ENCODE data around the gene ACMSD. TPM values are rescaled to one million over a fixed set of nuclear protein-coding genes. Genes with fewer than 3 reads are reported as not detected.
"Not testable (repeated sequence)": the region's sequence is repeated elsewhere in the genome, so short reads cannot be mapped to it uniquely, and the experiment has no call there.

Gene ACMSD
- total and polyA plus RNA-seq, 2 experiments from 2014 or later, result 0.46 TPM; not detected in 1

GRCh38 chr2:134897932-134898331 lies 59.5 kb downstream of the ACMSD start:
- no peak overlapping the region for H3K27ac ChIP-seq

GRCh38 chr2:134899204-134899603 lies 60.8 kb downstream of the ACMSD start:
- Histone ChIP-seq H3K4me1 (ENCODE audit: low read depth) (no peaks in the 10 kb centered on the region), H3K36me3 (no peaks in the 10 kb centered on the region), H3K27ac (no peak overlapping the region), H3K9me3 (ENCODE audit: low read depth) (no peaks in the 10 kb centered on the region), H3K4me3 (no peak overlapping the region), H3K27me3 (no peaks in the 10 kb centered on the region)
- TF ChIP-seq CTCF (IDR thresholded peaks at IDR 0.05; ENCODE audit: low read depth, low read length), result no peak
- no peak for DNase-seq (ENCODE audit: low read depth in 1 of 2, low spot score in 1 of 2)

More at GRCh38 chr2:134897932-134898331, 59.5 kb downstream of the ACMSD start:
- H3K4me1 ChIP-seq (ENCODE audit: low read depth), result no peaks in the 10 kb centered on the region
- H3K9me3 ChIP-seq (ENCODE audit: low read depth), result no peaks in the 10 kb centered on the region
- no peaks in the 10 kb centered on the region for H3K36me3 ChIP-seq
- no peaks in the 10 kb centered on the region for H3K27me3 ChIP-seq
- peak; percentile 24 to 25 for DNase-seq (ENCODE audit: low read depth in 1 of 2, low spot score in 1 of 2)
- TF ChIP-seq CTCF (IDR thresholded peaks at IDR 0.05; ENCODE audit: low read depth, low read length), result peak; percentile 34
- H3K4me3 ChIP-seq, result no peak overlapping the region

GRCh38 chr2:134900151-134900550 lies 61.7 kb downstream of the ACMSD start:
- Histone ChIP-seq H3K27ac (no peak overlapping the region), H3K9me3 (ENCODE audit: low read depth) (no peaks in the 10 kb centered on the region), H3K36me3 (no peaks in the 10 kb centered on the region), H3K4me3 (no peak overlapping the region), H3K27me3 (no peaks in the 10 kb centered on the region), H3K4me1 (ENCODE audit: low read depth) (peaks cover 6% of the 10 kb centered on the region)
- no peak for DNase-seq (ENCODE audit: low read depth in 1 of 2, low spot score in 1 of 2)
- TF ChIP-seq CTCF (IDR thresholded peaks at IDR 0.05; ENCODE audit: low read depth, low read length), result no peak

GRCh38 chr2:134903701-134904100 lies 65.3 kb downstream of the ACMSD start:
- not testable (repeated sequence) for H3K36me3 ChIP-seq; H3K9me3 ChIP-seq (ENCODE audit: low read depth); H3K27me3 ChIP-seq; H3K4me3 ChIP-seq; H3K27ac ChIP-seq; DNase-seq (ENCODE audit: low read depth in 1 of 2, low spot score in 1 of 2); H3K4me1 ChIP-seq (ENCODE audit: low read depth)

- TF ChIP-seq CTCF (IDR thresholded peaks at IDR 0.05; ENCODE audit: low read depth, low read length), result no peak
- Histone ChIP-seq H3K27me3 (no peaks in the 10 kb centered on the region), H3K9me3 (ENCODE audit: low read depth) (no peaks in the 10 kb centered on the region), H3K4me1 (ENCODE audit: low read depth) (peaks cover 9% of the 10 kb centered on the region), H3K27ac (no peak overlapping the region), H3K4me3 (no peak overlapping the region), H3K36me3 (no peaks in the 10 kb centered on the region)
- peak in 1 of 2 donors; percentile 46 for DNase-seq (ENCODE audit: low read depth in 1 of 2, low spot score in 1 of 2)
Measured at GRCh38 chr2:134905168-134905567, 66.8 kb downstream of the ACMSD start.

- no peak overlapping the region for H3K27ac ChIP-seq
- no peaks in the 10 kb centered on the region for H3K9me3 ChIP-seq (ENCODE audit: low read depth)
- H3K36me3 ChIP-seq, result no peaks in the 10 kb centered on the region
- H3K4me1 ChIP-seq (ENCODE audit: low read depth), result peaks cover 9% of the 10 kb centered on the region
- no peak for DNase-seq (ENCODE audit: low read depth in 1 of 2, low spot score in 1 of 2)
- TF ChIP-seq CTCF (IDR thresholded peaks at IDR 0.05; ENCODE audit: low read depth, low read length), result no peak
- H3K4me3 ChIP-seq, result no peak overlapping the region
- H3K27me3 ChIP-seq, result no peaks in the 10 kb centered on the region
Measured at GRCh38 chr2:134906726-134907125, 68.3 kb downstream of the ACMSD start.

- H3K27me3 ChIP-seq; DNase-seq (ENCODE audit: low read depth in 1 of 2, low spot score in 1 of 2); H3K9me3 ChIP-seq (ENCODE audit: low read depth); H3K27ac ChIP-seq; H3K4me3 ChIP-seq; H3K36me3 ChIP-seq; H3K4me1 ChIP-seq (ENCODE audit: low read depth): not testable (repeated sequence)
Measured at GRCh38 chr2:134907441-134908116, 69.2 kb downstream of the ACMSD start.
